Measurements from ENCODE around the gene EFHC2. TPM values are rescaled to one million over a fixed set of nuclear protein-coding genes. Genes with fewer than 3 reads are reported as not detected.

Gene EFHC2
- total RNA-seq, 4 donors from 2014 or later: 3.4 to 6.9 (median 4.6) TPM

DNA sequence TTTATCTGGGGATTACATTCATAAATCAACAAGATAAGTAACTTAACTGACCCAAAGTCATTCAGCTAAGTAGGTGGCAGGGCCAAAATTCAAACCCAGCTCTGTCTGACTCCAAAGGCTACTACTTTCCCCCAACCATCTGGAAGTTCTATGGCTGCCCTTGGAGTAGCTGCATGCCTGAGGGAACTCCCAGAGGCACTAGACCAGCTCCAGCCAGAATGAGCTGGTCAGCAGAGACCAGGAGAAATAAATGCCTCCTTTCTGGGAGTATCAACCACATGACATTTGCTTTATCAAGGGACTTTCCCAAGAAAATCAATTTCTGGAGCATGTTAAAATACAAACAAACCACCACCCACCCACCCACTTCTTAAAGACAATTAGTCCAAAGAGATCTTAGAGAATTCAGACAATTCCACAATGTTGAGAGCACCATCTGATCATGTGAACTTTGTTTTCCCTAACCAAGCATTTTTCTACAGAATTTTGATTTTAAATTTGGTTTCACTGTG lies 180.5 kb downstream of the EFHC2 start:
- no peak overlapping the region for H3K4me3 ChIP-seq (ENCODE audit: low read depth, poor library complexity, severe bottlenecking)
- TF ChIP-seq POLR2A (IDR thresholded peaks at IDR 0.05) (no peak), CTCF (IDR thresholded peaks at IDR 0.05) (no peak)
- intact Hi-C loops (cut with DNase I; ENCODE audit: low total_unique reads): no loop called here
- DNase-seq (ENCODE audit: low spot score in 2 of 2): no peak

- 51 to 75% methylated on average over 2 of the region's 2 CpGs for WGBS, 2 donors
- peak in 1 of 2 donors; percentile 51 for DNase-seq (ENCODE audit: low spot score in 2 of 2)
- intact Hi-C loops (cut with DNase I; ENCODE audit: low total_unique reads): no loop called here
- no peak overlapping the region for H3K4me3 ChIP-seq (ENCODE audit: low read depth, poor library complexity, severe bottlenecking)
- TF ChIP-seq CTCF (IDR thresholded peaks at IDR 0.05) (no peak), POLR2A (IDR thresholded peaks at IDR 0.05) (no peak)
Measured at GRCh38 chrX:44157858-44158257, 185.6 kb downstream of the EFHC2 start.

DNA sequence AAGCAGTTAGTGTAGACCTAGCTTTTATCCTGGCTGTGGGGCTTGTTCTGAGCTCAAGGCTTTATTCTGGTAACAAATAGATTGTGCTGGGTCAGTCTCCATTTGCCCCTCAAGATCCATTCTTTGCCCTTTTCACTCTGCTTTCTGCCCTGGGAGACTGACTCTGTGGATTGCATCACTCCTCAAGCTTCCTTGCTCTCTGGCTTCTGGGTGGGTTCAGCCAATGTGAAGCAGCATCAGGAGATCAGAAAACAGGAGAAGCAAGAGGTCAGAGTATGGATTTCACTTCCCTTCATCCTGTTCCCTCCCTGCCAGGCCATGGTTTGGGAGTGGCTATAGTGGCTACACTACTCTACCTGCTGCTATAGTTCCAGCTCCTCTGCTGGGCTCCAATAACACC lies 186.2 kb downstream of the EFHC2 start:
- no peak for DNase-seq (ENCODE audit: low spot score in 2 of 2)
- intact Hi-C loops (cut with DNase I; ENCODE audit: low total_unique reads): no loop called here
- no peak for TF ChIP-seq CTCF (IDR thresholded peaks at IDR 0.05)
- no peak for TF ChIP-seq POLR2A (IDR thresholded peaks at IDR 0.05)
- H3K4me3 ChIP-seq (ENCODE audit: low read depth, poor library complexity, severe bottlenecking): no peak overlapping the region

- WGBS, 2 donors: 80 to 96% methylated on average over 2 to 3 of the region's 3 CpGs
- DNase-seq (ENCODE audit: low spot score in 2 of 2): no peak
- no peak for TF ChIP-seq POLR2A (IDR thresholded peaks at IDR 0.05)
- TF ChIP-seq CTCF (IDR thresholded peaks at IDR 0.05): no peak
- intact Hi-C loops (cut with DNase I; ENCODE audit: low total_unique reads): no loop called here
- no peak overlapping the region for H3K4me3 ChIP-seq (ENCODE audit: low read depth, poor library complexity, severe bottlenecking)
Measured at GRCh38 chrX:44156726-44157125, 186.7 kb downstream of the EFHC2 start.

GRCh38 chrX:44155126-44155525 lies 188.3 kb downstream of the EFHC2 start:
- WGBS, 2 donors: 46 to 60% methylated on average over 4 of the region's 4 CpGs
- no peak for TF ChIP-seq POLR2A (IDR thresholded peaks at IDR 0.05)
- TF ChIP-seq CTCF (IDR thresholded peaks at IDR 0.05): no peak
- intact Hi-C loops (cut with DNase I; ENCODE audit: low total_unique reads): no loop called here
- H3K4me3 ChIP-seq (ENCODE audit: low read depth, poor library complexity, severe bottlenecking): no peak overlapping the region
- DNase-seq (ENCODE audit: low spot score in 2 of 2): no peak

DNA sequence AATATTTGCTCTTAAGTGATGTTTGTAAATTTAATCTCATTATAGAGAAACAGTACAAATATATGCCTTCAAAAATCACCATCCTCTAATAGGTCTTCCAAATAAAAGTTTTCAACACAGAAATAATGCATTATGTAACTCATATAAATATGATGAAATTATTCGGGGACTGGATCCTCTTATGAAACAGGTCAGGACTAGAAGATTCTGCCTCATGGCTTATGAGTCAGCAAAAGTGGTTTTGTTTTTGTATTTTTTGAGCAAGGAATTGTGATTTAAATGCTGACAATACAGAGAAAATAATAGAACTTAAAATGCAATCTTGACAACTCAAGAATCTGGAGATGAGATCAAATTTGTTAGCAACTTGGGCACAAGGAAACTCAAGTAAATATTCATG lies 190.6 kb downstream of the EFHC2 start:
- TF ChIP-seq POLR2A (IDR thresholded peaks at IDR 0.05) (no peak), CTCF (IDR thresholded peaks at IDR 0.05) (no peak)
- H3K4me3 ChIP-seq (ENCODE audit: low read depth, poor library complexity, severe bottlenecking): no peak overlapping the region
- intact Hi-C loops (cut with DNase I; ENCODE audit: low total_unique reads): no loop called here
- DNase-seq (ENCODE audit: low spot score in 2 of 2): no peak
- 19 to 27% methylated on average over 1 of the region's 1 CpG for WGBS, 2 donors

Measured in lower leg skin (tissue), 4 donors.